NCI-H460 (cell line): ENCODE measurements around the gene LPAR1. TPM values are rescaled to one million over a fixed set of nuclear protein-coding genes. Genes with fewer than 3 reads are reported as not detected.

Source experiments
- DNase-seq: peaks from one replicate; pipeline ENCODE4 v3.0.0-alpha.2; 2016; ENCODE audit warnings: low read depth; ENCODE audit errors: extremely low read depth
- total RNA-seq: library from RNA; depleted of rRNA; stranded (reverse); fragments of >200 nt; shearing (Covaris generic); gene quantifications from 2 replicates; pipeline ENCODE4 v1.2.3, GENCODE V29; 2014

Gene LPAR1
- total RNA-seq, 1 experiment from 2014 or later: 1.3 TPM

- peak; percentile 19 for DNase-seq
These were observed 114.7 kb downstream of the LPAR1 start for GRCh38 chr9:110923601-110924000.

GRCh38 chr9:110922145-110922544 lies 116.1 kb downstream of the LPAR1 start:
- DNase-seq: no peak

GRCh38 chr9:110921705-110922104 lies 116.6 kb downstream of the LPAR1 start:
- DNase-seq: no peak

- peak; percentile 65 for DNase-seq
These were observed 118.7 kb downstream of the LPAR1 start for GRCh38 chr9:110919609-110920008.

GRCh38 chr9:110919050-110919435 lies 119.2 kb downstream of the LPAR1 start:
- DNase-seq: no peak

- DNase-seq: no peak
These were observed 119.8 kb downstream of the LPAR1 start for GRCh38 chr9:110918316-110919049.

- DNase-seq: no peak
These were observed 121.9 kb downstream of the LPAR1 start for GRCh38 chr9:110916403-110916802.

- DNase-seq: no peak
These were observed 125.6 kb downstream of the LPAR1 start for GRCh38 chr9:110912419-110913291.

- DNase-seq: no peak
These were observed 126.4 kb downstream of the LPAR1 start for GRCh38 chr9:110911659-110912418.

GRCh38 chr9:110908894-110909293 lies 129.4 kb downstream of the LPAR1 start:
- DNase-seq: no peak

- no peak for DNase-seq
These were observed 137.4 kb downstream of the LPAR1 start for GRCh38 chr9:110900917-110901316.

- no peak for DNase-seq
These were observed 137.8 kb downstream of the LPAR1 start for GRCh38 chr9:110900456-110900855.

- DNase-seq: no peak
These were observed 139.4 kb downstream of the LPAR1 start for GRCh38 chr9:110898866-110899265.

- DNase-seq: no peak
These were observed 139.9 kb downstream of the LPAR1 start for GRCh38 chr9:110898358-110898757.

GRCh38 chr9:110897943-110898342 lies 140.3 kb downstream of the LPAR1 start:
- no peak for DNase-seq

GRCh38 chr9:110895147-110895905 lies 142.9 kb downstream of the LPAR1 start:
- no peak for DNase-seq

- DNase-seq: no peak
These were observed 143.5 kb downstream of the LPAR1 start for GRCh38 chr9:110894731-110895130.

GRCh38 chr9:110892689-110893088 lies 145.6 kb downstream of the LPAR1 start:
- DNase-seq: no peak

GRCh38 chr9:110891760-110892159 lies 146.5 kb downstream of the LPAR1 start:
- DNase-seq: no peak

- no peak for DNase-seq
These were observed 147.9 kb downstream of the LPAR1 start for GRCh38 chr9:110890416-110890815.
